ENCODE results near the gene GDPD2. TPM values are rescaled to one million over a fixed set of nuclear protein-coding genes. Genes with fewer than 3 reads are reported as not detected.
A peak's percentile ranks its signal among the peaks of the same experiment; 100 is the strongest.

GDPD2 gene
- total RNA-seq, 2 experiments from 2014 or later, result not detected

- peak overlapping the region; percentile 83 for H3K27ac Mint-ChIP-seq
- CTCF ChIA-PET, result interaction anchor here (1.2 to 2.2 kb wide), 5 partner anchors 49 to 322 kb away, joined by 3 to 7 read pairs (median 4); partner anchors contain the start of gene IGBP1
- H3K4me3 Mint-ChIP-seq, result peak overlapping the region; percentile 76
- DNase-seq, result no peak
- no peaks in the 10 kb centered on the region for H3K9me3 Mint-ChIP-seq
- H3K27me3 Mint-ChIP-seq, result no peaks in the 10 kb centered on the region
- H3K36me3 Mint-ChIP-seq, result peaks cover 6% of the 10 kb centered on the region
- peaks cover 31% of the 10 kb centered on the region for H3K4me1 Mint-ChIP-seq (ENCODE audit: low read depth)
- intact Hi-C loops (cut with micrococcal nuclease), result loop anchor here (1.0 to 5.0 kb wide), 2 partner anchors 52 to 826 kb away; partner anchors contain the start of gene NONO
- POLR2A ChIA-PET, result interaction anchor here (0.7 to 1.9 kb wide), 3 partner anchors 22 to 136 kb away, joined by 3 to 4 read pairs (median 4); no protein-coding TSS in a partner anchor
These were observed 33.1 kb downstream of the GDPD2 start for GRCh38 chrX:70456256-70456655.

GRCh38 chrX:70461026-70461425 lies 37.9 kb downstream of the GDPD2 start:
- no peaks in the 10 kb centered on the region for H3K27me3 Mint-ChIP-seq
- intact Hi-C loops (cut with micrococcal nuclease), result no loop called here
- no peak for DNase-seq
- no peak overlapping the region for H3K27ac Mint-ChIP-seq
- H3K4me1 Mint-ChIP-seq (ENCODE audit: low read depth), result peaks cover 15% of the 10 kb centered on the region
- CTCF ChIA-PET, result interaction anchor here (1.4 kb wide), 1 partner anchor 9 kb away, joined by 4 read pairs; no protein-coding TSS in a partner anchor
- no peaks in the 10 kb centered on the region for H3K9me3 Mint-ChIP-seq
- POLR2A ChIA-PET, result no interaction called here
- H3K36me3 Mint-ChIP-seq, result peaks cover 7% of the 10 kb centered on the region
- no peak overlapping the region for H3K4me3 Mint-ChIP-seq

GRCh38 chrX:70464051-70464450 lies 40.9 kb downstream of the GDPD2 start:
- ChIA-PET POLR2A (no interaction called here), CTCF (interaction anchor here (1.1 kb wide), 1 partner anchor 29 kb away, joined by 3 read pairs; no protein-coding TSS in a partner anchor)
- Mint-ChIP-seq H3K36me3 (peaks cover 7% of the 10 kb centered on the region), H3K9me3 (no peaks in the 10 kb centered on the region), H3K4me1 (ENCODE audit: low read depth) (peaks cover 4% of the 10 kb centered on the region), H3K27me3 (no peaks in the 10 kb centered on the region), H3K4me3 (no peak overlapping the region), H3K27ac (no peak overlapping the region)
- no peak for DNase-seq
- intact Hi-C loops (cut with micrococcal nuclease), result no loop called here

- H3K27me3 Mint-ChIP-seq, result no peaks in the 10 kb centered on the region
- peaks cover 12% of the 10 kb centered on the region for H3K4me1 Mint-ChIP-seq (ENCODE audit: low read depth)
- no peaks in the 10 kb centered on the region for H3K9me3 Mint-ChIP-seq
- CTCF ChIA-PET, result no interaction called here
- no peak overlapping the region for H3K4me3 Mint-ChIP-seq
- DNase-seq, result no peak
- intact Hi-C loops (cut with micrococcal nuclease), result no loop called here
- no peak overlapping the region for H3K27ac Mint-ChIP-seq
- POLR2A ChIA-PET, result no interaction called here
- peaks cover 5% of the 10 kb centered on the region for H3K36me3 Mint-ChIP-seq
These were observed 43.9 kb downstream of the GDPD2 start for GRCh38 chrX:70466968-70467367.

- Mint-ChIP-seq H3K27me3 (no peaks in the 10 kb centered on the region), H3K4me3 (no peak overlapping the region), H3K9me3 (no peaks in the 10 kb centered on the region), H3K4me1 (ENCODE audit: low read depth) (peaks cover 13% of the 10 kb centered on the region), H3K36me3 (peaks cover 6% of the 10 kb centered on the region), H3K27ac (no peak overlapping the region)
- ChIA-PET CTCF (no interaction called here), POLR2A (no interaction called here)
- intact Hi-C loops (cut with micrococcal nuclease), result no loop called here
- DNase-seq, result no peak
These were observed 45.6 kb downstream of the GDPD2 start for GRCh38 chrX:70468709-70469108.

DNA sequence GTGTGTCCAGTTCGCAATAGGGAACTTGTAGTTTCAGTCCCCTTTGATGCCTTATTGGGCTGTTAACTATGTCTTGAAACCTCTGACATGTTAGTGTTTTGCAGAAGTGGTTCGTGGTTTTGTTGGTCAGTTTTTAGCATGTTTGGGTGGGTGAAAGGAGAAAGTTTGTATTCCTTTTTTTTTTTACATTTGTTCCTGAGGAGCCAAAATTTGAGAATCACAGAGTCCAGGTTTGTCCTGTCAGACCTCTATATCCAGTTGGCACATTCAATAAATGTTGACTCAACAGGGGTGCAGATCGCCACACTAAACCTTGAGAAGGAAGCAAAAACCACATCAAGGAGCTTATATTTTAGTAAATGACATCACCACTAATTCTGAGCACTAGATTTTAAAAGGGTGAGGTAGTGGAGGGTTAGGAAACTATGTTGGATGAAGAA lies 47.8 kb downstream of the GDPD2 start:
- no peak overlapping the region for H3K27ac Mint-ChIP-seq
- CTCF ChIA-PET, result interaction anchor here (0.7 kb wide), 1 partner anchor 201 kb away, joined by 4 read pairs; no protein-coding TSS in a partner anchor
- POLR2A ChIA-PET, result no interaction called here
- H3K27me3 Mint-ChIP-seq, result no peaks in the 10 kb centered on the region
- H3K9me3 Mint-ChIP-seq, result no peaks in the 10 kb centered on the region
- H3K36me3 Mint-ChIP-seq, result peaks cover 6% of the 10 kb centered on the region
- no peak overlapping the region for H3K4me3 Mint-ChIP-seq
- no peak for DNase-seq
- intact Hi-C loops (cut with micrococcal nuclease), result no loop called here
- H3K4me1 Mint-ChIP-seq (ENCODE audit: low read depth), result peaks cover 17% of the 10 kb centered on the region

DNA sequence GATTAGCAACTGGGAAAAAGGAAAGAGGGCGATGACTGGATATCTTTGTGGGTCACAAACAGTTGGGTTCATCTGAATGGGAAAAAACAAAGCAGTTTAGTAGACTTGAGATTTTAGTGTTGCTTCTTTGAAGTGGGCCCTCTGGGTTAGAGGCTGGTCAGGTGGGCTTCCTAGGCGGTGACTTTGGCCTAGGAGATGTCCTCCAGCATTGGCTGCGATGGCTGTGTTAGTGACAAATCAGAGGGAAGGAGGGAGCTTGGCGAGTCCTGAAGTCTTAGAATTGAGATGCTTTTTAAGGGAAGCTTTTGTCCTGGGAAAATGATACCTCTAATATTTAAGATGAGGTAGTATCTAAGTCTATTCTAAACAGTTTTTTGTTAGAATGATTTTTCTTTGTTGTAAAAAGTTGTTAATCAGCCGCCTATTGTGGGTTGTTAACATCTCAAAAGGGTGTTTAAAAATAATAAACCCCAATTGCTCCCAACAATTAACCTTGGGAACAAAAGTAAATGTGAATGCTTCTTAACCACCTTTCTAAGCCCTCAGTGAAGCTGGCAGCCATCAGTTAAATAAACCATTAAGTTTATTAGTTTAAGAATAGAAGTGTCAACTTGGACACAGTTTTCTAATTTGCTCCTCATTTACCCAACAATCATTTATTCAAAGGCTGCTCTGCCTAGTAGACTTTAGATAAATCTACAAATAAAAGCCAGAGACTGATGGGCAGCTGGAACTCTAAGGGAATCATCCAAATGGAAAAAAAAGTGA lies 53.2 kb downstream of the GDPD2 start:
- H3K4me1 Mint-ChIP-seq (ENCODE audit: low read depth), result peaks cover 22% of the 10 kb centered on the region
- ChIA-PET POLR2A (no interaction called here), CTCF (no interaction called here)
- intact Hi-C loops (cut with micrococcal nuclease), result no loop called here
- no peak overlapping the region for H3K27ac Mint-ChIP-seq
- peaks cover 2% of the 10 kb centered on the region for H3K36me3 Mint-ChIP-seq
- no peaks in the 10 kb centered on the region for H3K27me3 Mint-ChIP-seq
- no peak for DNase-seq
- no peak overlapping the region for H3K4me3 Mint-ChIP-seq
- H3K9me3 Mint-ChIP-seq, result no peaks in the 10 kb centered on the region

- intact Hi-C loops (cut with micrococcal nuclease), result no loop called here
- Mint-ChIP-seq H3K4me1 (ENCODE audit: low read depth) (peaks cover 16% of the 10 kb centered on the region), H3K27me3 (no peaks in the 10 kb centered on the region), H3K9me3 (no peaks in the 10 kb centered on the region), H3K4me3 (no peak overlapping the region), H3K36me3 (peaks cover 3% of the 10 kb centered on the region), H3K27ac (no peak overlapping the region)
- POLR2A ChIA-PET, result no interaction called here
- no peak for DNase-seq
- CTCF ChIA-PET, result no interaction called here
These were observed 54.0 kb downstream of the GDPD2 start for GRCh38 chrX:70476934-70477733.

DNA sequence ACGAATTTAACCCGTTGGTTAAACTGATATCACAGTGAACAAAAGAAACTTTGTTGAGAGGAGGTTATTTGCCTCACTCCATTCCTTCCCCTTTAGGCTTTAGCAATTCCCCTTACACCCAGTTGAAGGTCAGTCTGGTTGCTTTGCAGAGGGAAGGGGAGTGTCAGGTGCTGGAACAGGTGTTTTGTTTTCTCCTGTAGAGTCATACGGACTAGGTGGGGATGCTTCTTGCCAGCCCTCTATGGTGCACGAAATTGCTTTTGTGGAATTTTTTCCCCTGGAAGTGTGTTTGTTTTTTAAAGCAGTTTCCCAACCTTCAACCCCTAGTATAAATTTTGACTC lies 54.6 kb downstream of the GDPD2 start:
- ChIA-PET CTCF (no interaction called here), POLR2A (no interaction called here)
- intact Hi-C loops (cut with micrococcal nuclease), result no loop called here
- Mint-ChIP-seq H3K4me1 (ENCODE audit: low read depth) (peaks cover 16% of the 10 kb centered on the region), H3K4me3 (no peak overlapping the region), H3K27me3 (no peaks in the 10 kb centered on the region), H3K36me3 (peaks cover 4% of the 10 kb centered on the region), H3K9me3 (no peaks in the 10 kb centered on the region), H3K27ac (no peak overlapping the region)
- no peak for DNase-seq

GRCh38 chrX:70478526-70479245 lies 55.6 kb downstream of the GDPD2 start:
- Mint-ChIP-seq H3K9me3 (no peaks in the 10 kb centered on the region), H3K27ac (no peak overlapping the region), H3K4me1 (ENCODE audit: low read depth) (peaks cover 16% of the 10 kb centered on the region), H3K27me3 (no peaks in the 10 kb centered on the region), H3K36me3 (peaks cover 4% of the 10 kb centered on the region), H3K4me3 (no peak overlapping the region)
- intact Hi-C loops (cut with micrococcal nuclease), result no loop called here
- DNase-seq, result no peak
- POLR2A ChIA-PET, result no interaction called here
- CTCF ChIA-PET, result interaction anchor here (0.6 kb wide), 1 partner anchor 501 kb away, joined by 3 read pairs; no protein-coding TSS in a partner anchor

DNA sequence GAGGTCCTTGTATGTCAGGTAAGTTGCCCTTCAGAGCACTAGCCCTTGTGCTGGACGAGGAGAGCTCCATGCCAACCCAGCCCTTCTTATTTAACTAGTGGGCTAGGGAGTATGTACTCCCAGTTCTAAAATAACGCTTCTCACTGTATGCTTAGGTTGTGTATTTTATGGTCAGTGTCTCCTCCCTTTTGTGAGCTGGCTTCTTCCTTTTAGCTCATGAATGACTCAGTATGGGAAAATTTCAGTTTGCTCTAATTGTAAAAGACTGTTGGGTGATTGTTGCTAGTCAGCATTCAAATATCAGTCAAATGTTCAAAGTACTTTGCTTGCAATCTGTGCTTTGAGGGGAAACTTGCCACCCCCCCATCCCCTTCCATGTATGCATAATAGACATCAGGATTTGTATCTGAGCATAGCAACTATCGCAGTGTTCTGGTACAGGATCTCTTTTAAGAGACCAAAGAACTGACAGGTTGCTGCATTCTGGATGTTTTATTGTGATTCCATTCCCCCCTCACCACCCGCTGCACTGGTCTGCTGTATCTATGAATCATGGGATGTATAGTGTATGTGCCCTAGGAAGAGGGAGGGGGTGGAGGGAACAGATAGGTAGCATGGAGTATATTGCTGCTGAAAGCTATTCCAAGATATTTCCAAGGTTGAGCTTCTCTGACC lies 56.3 kb downstream of the GDPD2 start:
- no peaks in the 10 kb centered on the region for H3K27me3 Mint-ChIP-seq
- POLR2A ChIA-PET, result no interaction called here

More for the DNA sequence above, 56.3 kb downstream of the GDPD2 start:
- CTCF ChIA-PET, result interaction anchor here (0.6 kb wide), 1 partner anchor 500 kb away, joined by 3 read pairs; no protein-coding TSS in a partner anchor
- peaks cover 16% of the 10 kb centered on the region for H3K4me1 Mint-ChIP-seq (ENCODE audit: low read depth)
- peaks cover 4% of the 10 kb centered on the region for H3K36me3 Mint-ChIP-seq
- intact Hi-C loops (cut with micrococcal nuclease), result no loop called here
- DNase-seq, result no peak
- H3K4me3 Mint-ChIP-seq, result no peak overlapping the region
- no peaks in the 10 kb centered on the region for H3K9me3 Mint-ChIP-seq
- H3K27ac Mint-ChIP-seq, result no peak overlapping the region
